Activated CD8-positive, alpha-beta T cell treated with anti-CD3 and anti-CD28 coated beads for 36 hours (primary cell): ENCODE data around the gene FILIP1L. TPM values are rescaled to one million over a fixed set of nuclear protein-coding genes. Genes with fewer than 3 reads are reported as not detected.

Experiments
- ATAC-seq: fragments of 200-7000 bp; cut with Tn5 transposase; one replicate; pipeline ENCODE4 v1.10.0; 2021; ENCODE audit warnings: mild to moderate bottlenecking, moderate library complexity
- CTCF ChIA-PET: fragments of 350-600 bp; sonication (Branson Sonifier 250); formaldehyde crosslinking; loops from one replicate; lab custom pipeline; 2021; ENCODE audit warnings: antibody characterized with exemption; lab: Charles Lee
- POLR2A ChIA-PET: fragments of 350-600 bp; sonication (Branson Sonifier 250); formaldehyde crosslinking; loops from one replicate; lab custom pipeline; 2021; ENCODE audit warnings: antibody characterized with exemption; lab: Charles Lee
- DNase-seq: peaks from one replicate; pipeline ENCODE4 v3.0.0-alpha.2; 2020
- H3K27ac Mint-ChIP-seq: one replicate; pipeline ENCODE4 v1.8.0; 2021; ENCODE audit warnings: mild to moderate bottlenecking, mixed read lengths
- H3K27me3 Mint-ChIP-seq: one replicate; pipeline ENCODE4 v1.8.0; 2021; ENCODE audit warnings: mixed read lengths
- H3K36me3 Mint-ChIP-seq: one replicate; pipeline ENCODE4 v1.8.0; 2021; ENCODE audit warnings: low read depth, mixed read lengths
- H3K4me1 Mint-ChIP-seq: one replicate; pipeline ENCODE4 v1.8.0; 2021; ENCODE audit warnings: low read depth, mixed read lengths
- H3K4me3 Mint-ChIP-seq: one replicate; pipeline ENCODE4 v1.8.0; 2021; ENCODE audit warnings: mild to moderate bottlenecking, moderate library complexity, mixed read lengths
- H3K9me3 Mint-ChIP-seq: one replicate; pipeline ENCODE4 v1.8.0; 2021; ENCODE audit warnings: mixed read lengths
- CTCF ChIP-seq: fragments of 200-600 bp; IDR thresholded peaks from one replicate; pipeline ENCODE4 v1.8.0; 2022; ENCODE audit warnings: antibody characterized with exemption, mild to moderate bottlenecking
- intact Hi-C: fragments of 100-400 bp; cut with micrococcal nuclease; formaldehyde crosslinking; loops from one replicate; pipeline ENCODE4 v1.10.0; 2022
- total RNA-seq, 2 experiments: library from RNA; stranded (reverse); gene quantifications; one replicate each; pipeline ENCODE4 v1.2.3, GENCODE V29; 2021

Gene FILIP1L
- total RNA-seq, 2 experiments from 2014 or later, result 0.11 to 0.13 TPM

DNA sequence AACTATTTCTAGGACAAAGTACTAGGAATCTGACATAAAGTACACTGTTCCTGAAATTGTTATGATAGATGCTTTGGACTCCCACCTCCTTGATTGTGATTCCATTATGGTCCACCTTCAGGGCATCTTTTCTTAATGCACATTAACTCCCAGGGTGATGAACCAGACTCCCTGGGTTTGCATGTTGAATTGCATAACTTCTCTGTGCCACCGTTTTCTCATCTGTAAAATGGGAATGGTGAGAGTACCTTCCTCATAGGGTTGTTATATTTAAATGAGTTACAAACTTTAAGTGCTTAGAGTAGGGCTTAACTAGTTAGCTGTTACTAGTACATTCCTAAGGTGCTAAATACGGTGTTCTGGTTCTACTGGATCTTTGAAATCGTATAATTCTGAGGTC lies 214.7 kb downstream of the FILIP1L start:
- DNase-seq (no peak), ATAC-seq (no peak)
- H3K27me3 Mint-ChIP-seq, result no peaks in the 10 kb centered on the region
- POLR2A ChIA-PET, result no interaction called here
- H3K9me3 Mint-ChIP-seq, result no peaks in the 10 kb centered on the region
- no peak overlapping the region for H3K4me3 Mint-ChIP-seq
- no peak overlapping the region for H3K27ac Mint-ChIP-seq
- TF ChIP-seq CTCF, result no peak
- peaks cover 26% of the 10 kb centered on the region for H3K4me1 Mint-ChIP-seq
- intact Hi-C loops, result no loop called here
- peaks cover 4% of the 10 kb centered on the region for H3K36me3 Mint-ChIP-seq
- CTCF ChIA-PET, result no interaction called here

DNA sequence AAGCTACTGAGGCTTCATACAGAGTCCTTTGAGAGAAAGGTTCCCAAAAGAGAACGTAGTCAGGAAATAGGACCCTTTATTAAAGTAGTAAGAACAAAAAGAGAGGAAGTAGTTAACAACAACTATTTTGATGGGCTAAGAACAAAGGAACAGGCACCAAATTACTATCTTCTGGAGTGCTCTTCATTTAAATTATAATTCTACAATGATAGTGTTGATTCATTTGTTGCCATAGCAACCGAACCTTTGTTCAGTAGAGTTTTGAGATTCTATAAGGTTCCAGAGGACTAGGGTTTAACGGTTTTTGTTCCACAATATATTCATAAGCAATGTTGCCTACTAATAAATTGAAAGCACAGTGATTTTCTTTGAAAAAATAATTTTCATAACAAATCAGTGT lies 217.8 kb downstream of the FILIP1L start:
- ATAC-seq (no peak), DNase-seq (no peak)
- no peak for TF ChIP-seq CTCF
- ChIA-PET POLR2A (no interaction called here), CTCF (no interaction called here)
- H3K27ac Mint-ChIP-seq, result no peak overlapping the region
- H3K4me1 Mint-ChIP-seq, result peaks cover 19% of the 10 kb centered on the region
- H3K4me3 Mint-ChIP-seq, result no peak overlapping the region
- intact Hi-C loops, result no loop called here
- H3K36me3 Mint-ChIP-seq, result peaks cover 6% of the 10 kb centered on the region
- H3K9me3 Mint-ChIP-seq, result no peaks in the 10 kb centered on the region
- no peaks in the 10 kb centered on the region for H3K27me3 Mint-ChIP-seq

DNA sequence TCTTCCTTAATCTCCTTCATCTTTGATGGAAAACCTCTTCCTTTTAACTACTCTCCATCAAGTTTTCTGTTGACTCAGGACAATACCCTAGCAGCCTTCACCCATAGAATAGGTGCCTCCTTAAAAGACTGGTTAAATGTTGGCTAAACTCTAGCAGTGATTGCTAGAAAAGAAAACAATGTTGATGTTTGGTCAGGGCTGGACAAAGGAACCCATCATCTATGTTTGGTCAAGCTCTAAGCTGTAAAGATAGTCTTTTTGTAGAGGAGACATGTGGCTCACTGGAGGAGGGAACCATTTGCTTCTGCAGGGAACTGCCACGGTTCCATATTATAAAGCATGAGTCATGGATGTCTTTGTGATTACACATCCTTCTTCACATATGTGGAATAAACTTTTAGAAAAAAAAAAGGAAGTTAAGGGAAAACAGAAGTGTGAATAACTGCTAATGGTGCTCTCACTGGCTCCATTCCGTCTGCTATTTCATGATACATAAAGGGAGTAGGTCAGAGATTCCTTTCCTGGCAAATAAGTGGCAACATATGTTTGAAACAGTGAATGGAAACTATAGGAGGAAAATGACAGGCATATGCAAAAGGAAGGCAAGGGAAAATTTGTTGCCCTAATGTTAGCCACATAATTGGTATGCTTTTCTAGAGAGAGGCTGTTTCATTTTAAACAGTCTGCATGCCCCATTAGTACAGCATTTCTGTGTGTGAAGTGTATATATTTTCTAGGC lies 218.4 kb downstream of the FILIP1L start:
- Mint-ChIP-seq H3K9me3 (no peaks in the 10 kb centered on the region), H3K27me3 (no peaks in the 10 kb centered on the region), H3K4me1 (peaks cover 16% of the 10 kb centered on the region), H3K36me3 (peaks cover 6% of the 10 kb centered on the region), H3K27ac (no peak overlapping the region), H3K4me3 (no peak overlapping the region)
- ATAC-seq (no peak), DNase-seq (no peak)
- TF ChIP-seq CTCF, result no peak
- POLR2A ChIA-PET, result interaction anchor here (1.5 kb wide), 1 partner anchor 13 kb away, joined by 4 read pairs; no protein-coding TSS in a partner anchor
- intact Hi-C loops, result no loop called here
- CTCF ChIA-PET, result interaction anchor here (1.0 to 1.3 kb wide), 2 partner anchors 17 to 358 kb away, joined by 3 to 4 read pairs; no protein-coding TSS in a partner anchor

DNA sequence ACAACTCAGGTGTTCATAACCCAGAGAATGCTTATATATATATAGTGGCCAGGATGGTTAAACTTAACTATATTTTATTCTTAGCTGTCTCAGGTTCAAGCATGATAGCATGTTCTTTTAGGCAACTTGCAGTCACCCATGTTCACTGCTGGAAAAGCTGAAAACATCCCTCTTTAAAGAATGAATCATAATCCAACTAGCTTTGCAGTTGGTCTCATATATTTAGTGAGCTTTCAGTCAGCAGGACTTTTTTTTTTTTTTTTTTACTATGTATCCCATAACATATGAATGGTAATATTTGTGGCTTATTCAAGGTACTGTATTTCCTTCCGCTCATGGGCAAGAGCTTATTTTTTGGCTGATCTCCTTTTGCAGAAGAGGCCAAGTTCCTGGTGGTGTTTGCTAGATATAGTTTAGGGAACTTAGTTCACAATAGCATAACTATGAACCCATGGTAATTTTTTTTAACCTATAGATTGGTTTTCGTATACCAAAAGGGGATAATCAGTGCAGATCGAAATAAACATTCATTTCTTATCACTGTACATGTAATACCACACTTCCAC lies 219.1 kb downstream of the FILIP1L start:
- H3K4me1 Mint-ChIP-seq, result peaks cover 16% of the 10 kb centered on the region
- no peaks in the 10 kb centered on the region for H3K27me3 Mint-ChIP-seq
- no peaks in the 10 kb centered on the region for H3K9me3 Mint-ChIP-seq
- no peak for TF ChIP-seq CTCF
- ATAC-seq (no peak), DNase-seq (no peak)
- H3K36me3 Mint-ChIP-seq, result peaks cover 6% of the 10 kb centered on the region
- intact Hi-C loops, result no loop called here
- CTCF ChIA-PET, result interaction anchor here (0.7 to 1.3 kb wide), 4 partner anchors 18 to 359 kb away, joined by 3 to 4 read pairs (median 4); no protein-coding TSS in a partner anchor
- H3K4me3 Mint-ChIP-seq, result no peak overlapping the region
- H3K27ac Mint-ChIP-seq, result no peak overlapping the region
- POLR2A ChIA-PET, result interaction anchor here (1.5 kb wide), 1 partner anchor 13 kb away, joined by 4 read pairs; no protein-coding TSS in a partner anchor

- H3K27ac Mint-ChIP-seq, result no peak overlapping the region
Observed at GRCh38 chr3:99892332-99892731, 222.0 kb downstream of the FILIP1L start.

More at GRCh38 chr3:99892332-99892731, 222.0 kb downstream of the FILIP1L start:
- Mint-ChIP-seq H3K27me3 (no peaks in the 10 kb centered on the region), H3K36me3 (peaks cover 6% of the 10 kb centered on the region), H3K9me3 (no peaks in the 10 kb centered on the region), H3K4me1 (peaks cover 16% of the 10 kb centered on the region), H3K4me3 (no peak overlapping the region)
- ChIA-PET CTCF (no interaction called here), POLR2A (no interaction called here)
- no peak for TF ChIP-seq CTCF
- intact Hi-C loops, result no loop called here
- DNase-seq (no peak), ATAC-seq (peak; percentile 39)
